Mesenchymal stem cell (in vitro differentiated cells and primary cell): ENCODE results near the gene FOXL1.

Experiments used
- DNase-seq: peaks from one replicate; pipeline ENCODE4 v3.0.0-alpha.2; 2013
- H2AFZ ChIP-seq: one replicate; pipeline ENCODE4 v1.6.1; 2013; ENCODE audit warnings: low read depth, mild to moderate bottlenecking, control low read depth, inconsistent platforms, low read length, moderate library complexity
- H2AK5ac ChIP-seq: 2 replicates; pipeline ENCODE4 v1.6.1; 2013; ENCODE audit warnings: low read length, moderate library complexity, mild to moderate bottlenecking, inconsistent platforms; ENCODE audit not compliant: severe bottlenecking
- H2BK120ac ChIP-seq: one replicate; pipeline ENCODE4 v1.6.1; 2013; ENCODE audit warnings: low read depth, mild to moderate bottlenecking, inconsistent platforms, low read length, moderate library complexity
- H2BK12ac ChIP-seq, 2 experiments: one replicate each; pipeline ENCODE4 v1.6.1; 2013; ENCODE audit warnings: inconsistent platforms in 2 of 2, low read length in 2 of 2, mild to moderate bottlenecking in 2 of 2, moderate library complexity in 2 of 2, control low read depth in 1 of 2
- H2BK15ac ChIP-seq: one replicate; pipeline ENCODE4 v1.6.1; 2013; ENCODE audit warnings: mild to moderate bottlenecking, low read depth, inconsistent platforms; ENCODE audit not compliant: poor library complexity, severe bottlenecking
- H2BK5ac ChIP-seq: 2 replicates; pipeline ENCODE4 v1.6.1; 2013; ENCODE audit warnings: low read depth, mild to moderate bottlenecking, low read length, control low read depth, inconsistent platforms; ENCODE audit not compliant: poor library complexity, severe bottlenecking
- H3K14ac ChIP-seq, 2 experiments: one replicate each; pipeline ENCODE4 v1.6.1; 2013; ENCODE audit warnings: inconsistent platforms in 2 of 2, low read length in 2 of 2, control low read depth in 1 of 2, mild to moderate bottlenecking in 1 of 2, moderate library complexity in 1 of 2
- H3K18ac ChIP-seq, 2 experiments: one replicate each; pipeline ENCODE4 v1.6.1; 2013; ENCODE audit warnings: inconsistent platforms in 2 of 2, low read length in 2 of 2, control low read depth in 1 of 2, low read depth in 1 of 2, mild to moderate bottlenecking in 1 of 2
- H3K23ac ChIP-seq, 2 experiments: one replicate each; pipeline ENCODE4 v1.6.1; 2013; ENCODE audit warnings: inconsistent platforms in 2 of 2, low read length in 2 of 2, mild to moderate bottlenecking in 2 of 2, moderate library complexity in 2 of 2, control low read depth in 1 of 2
- H3K27ac ChIP-seq: 2 replicates; pipeline ENCODE4 v1.5.1; 2013; ENCODE audit warnings: mild to moderate bottlenecking, moderate library complexity, low read length, control low read depth, inconsistent platforms; ENCODE audit not compliant: poor library complexity, severe bottlenecking
- H3K27me3 ChIP-seq, 2 experiments: 2 replicates each; pipeline versions ENCODE4 v1.6.1 to v1.7.0; 2013; ENCODE audit warnings: low read length in 2 of 2, mild to moderate bottlenecking in 2 of 2, moderate library complexity in 2 of 2, control low read depth in 1 of 2, inconsistent platforms in 1 of 2; ENCODE audit not compliant: control insufficient read depth in 1 of 2, insufficient read depth in 1 of 2
- H3K36me3 ChIP-seq, 2 experiments: 2 replicates each; pipeline versions ENCODE4 v1.6.1 to v1.7.0; 2013; ENCODE audit warnings: low read length in 2 of 2, control low read depth in 1 of 2, inconsistent platforms in 1 of 2, low read depth in 1 of 2, mild to moderate bottlenecking in 1 of 2; ENCODE audit not compliant: insufficient read depth in 2 of 2, control insufficient read depth in 1 of 2
- H3K4ac ChIP-seq, 2 experiments: one replicate each; pipeline ENCODE4 v1.6.1; 2013; ENCODE audit warnings: inconsistent platforms in 2 of 2, low read length in 2 of 2, mild to moderate bottlenecking in 2 of 2, moderate library complexity in 2 of 2, control low read depth in 1 of 2, low read depth in 1 of 2
- H3K4me1 ChIP-seq: 2 replicates; pipeline ENCODE4 v1.6.1; 2013; ENCODE audit warnings: low read depth, low read length, control low read depth; ENCODE audit not compliant: control insufficient read depth, insufficient read depth
- H3K4me2 ChIP-seq: 2 replicates; pipeline ENCODE4 v1.6.1; 2013; ENCODE audit warnings: low read length, mild to moderate bottlenecking, inconsistent platforms; ENCODE audit not compliant: poor library complexity, severe bottlenecking
- H3K4me3 ChIP-seq, 2 experiments: 2 replicates each; pipeline versions ENCODE4 v1.5.1 to v1.7.0; 2013; ENCODE audit warnings: low read length in 2 of 2, mild to moderate bottlenecking in 2 of 2, control low read depth in 1 of 2, low read depth in 1 of 2; ENCODE audit not compliant: insufficient read depth in 1 of 2
- H3K79me1 ChIP-seq: replicated peaks from 2 replicates; pipeline ENCODE4 v1.6.1; 2013; ENCODE audit warnings: mild to moderate bottlenecking, control low read depth, low read length, inconsistent platforms; ENCODE audit not compliant: poor library complexity, severe bottlenecking
- H3K9ac ChIP-seq: 2 replicates; pipeline ENCODE4 v1.7.0; 2013; ENCODE audit warnings: mild to moderate bottlenecking, low read length, moderate library complexity
- H3K9me3 ChIP-seq: 2 replicates; pipeline ENCODE4 v1.7.0; 2013; ENCODE audit warnings: mild to moderate bottlenecking, low read length; ENCODE audit not compliant: control insufficient read depth
- H4K8ac ChIP-seq: one replicate; pipeline ENCODE4 v1.6.1; 2013; ENCODE audit warnings: inconsistent platforms, mild to moderate bottlenecking, low read length, moderate library complexity
- H4K91ac ChIP-seq: one replicate; pipeline ENCODE4 v1.6.1; 2013; ENCODE audit warnings: mild to moderate bottlenecking, low read length, inconsistent platforms
- WGBS: methylation state at CpG from one replicate; pipeline ENCODE4 v1.1.7; 2013; ENCODE audit warnings: mixed read lengths; 5-methylcytosine and 5-hydroxymethylcytosine counted together

The FOXL1 gene

GRCh38 chr16:86630471-86630870, 52.1 kb downstream of the FOXL1 start:
- Histone ChIP-seq H2BK12ac (no peak overlapping the region), H3K79me1 (no peaks in the 10 kb centered on the region), H2BK15ac (no peak overlapping the region), H3K23ac (no peak overlapping the region), H3K4me3 (no peak overlapping the region), H3K4ac (no peak overlapping the region), H4K91ac (no peak overlapping the region), H3K9ac (no peak overlapping the region), H3K27me3 (no peaks in the 10 kb centered on the region), H2BK120ac (no peak overlapping the region), H3K36me3 (no peaks in the 10 kb centered on the region), H2AK5ac (no peak overlapping the region), H3K4me1 (peaks cover 11% of the 10 kb centered on the region), H3K14ac (no peak overlapping the region), H3K18ac (no peak overlapping the region), H3K27ac (no peak overlapping the region), H2AFZ (no peak overlapping the region), H4K8ac (no peak overlapping the region), H2BK5ac (no peak overlapping the region), H3K9me3 (no peaks in the 10 kb centered on the region), H3K4me2 (no peak overlapping the region)
- 96% methylated on average over 13 of the region's 13 CpGs for WGBS
- no peak for DNase-seq

DNA sequence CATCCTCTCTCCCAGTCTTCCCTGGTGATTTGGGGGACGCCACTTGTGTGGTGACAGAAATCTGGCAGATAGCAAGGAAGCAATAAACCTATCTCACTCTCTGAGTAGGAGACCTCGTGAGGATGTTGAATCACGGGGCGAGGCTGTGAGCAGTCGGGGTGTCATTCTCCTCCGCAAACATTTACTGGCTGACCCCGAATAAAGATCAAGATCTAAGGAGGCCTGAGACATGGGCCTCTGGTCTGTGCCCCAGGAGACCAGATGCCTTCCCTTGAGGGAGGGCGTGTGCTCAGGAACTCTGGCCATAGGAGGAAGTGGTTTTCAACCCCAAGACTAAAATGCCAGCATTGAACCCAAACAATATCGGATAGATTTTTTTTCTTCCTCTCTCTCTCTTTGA, 53.1 kb downstream of the FOXL1 start:
- H4K8ac ChIP-seq = no peak overlapping the region
- H2BK120ac ChIP-seq = no peak overlapping the region
- no peaks in the 10 kb centered on the region for H3K27me3 ChIP-seq
- no peak overlapping the region for H3K4me3 ChIP-seq
- H3K18ac ChIP-seq = no peak overlapping the region
- no peak overlapping the region for H2BK12ac ChIP-seq
- no peak overlapping the region for H2BK15ac ChIP-seq
- H3K79me1 ChIP-seq = no peaks in the 10 kb centered on the region
- H4K91ac ChIP-seq = no peak overlapping the region
- WGBS = 95% methylated on average over 8 of the region's 9 CpGs
- H3K36me3 ChIP-seq = no peaks in the 10 kb centered on the region
- H3K4ac ChIP-seq = no peak overlapping the region
- no peak overlapping the region for H2AFZ ChIP-seq
- H3K14ac ChIP-seq = no peak overlapping the region
- no peak overlapping the region for H3K9ac ChIP-seq
- H3K27ac ChIP-seq = no peak overlapping the region
- H2BK5ac ChIP-seq = no peak overlapping the region
- H3K4me1 ChIP-seq = peaks cover 8% of the 10 kb centered on the region
- H3K9me3 ChIP-seq = no peaks in the 10 kb centered on the region
- peak overlapping the region; percentile 42 for H2AK5ac ChIP-seq
- no peak overlapping the region for H3K23ac ChIP-seq
- H3K4me2 ChIP-seq = no peak overlapping the region
- DNase-seq = no peak
